SK-N-SH (cell line): ENCODE results near the gene STYXL2. TPM values are rescaled to one million over a fixed set of nuclear protein-coding genes. Genes with fewer than 3 reads are reported as not detected.

Experiments
- CTCF ChIA-PET: fragments of 300-600, 350-600 bp; formaldehyde crosslinking; extraction: SDS; loops from one replicate; lab custom pipeline; 2021; lab: Yijun Ruan, JAX
- POLR2A ChIA-PET: fragments of 350-600 bp; sonication (Branson Sonifier 250); formaldehyde crosslinking; extraction: SDS; loops from one replicate; lab custom pipeline; 2020; ENCODE audit warnings: antibody characterized with exemption, inconsistent platforms; lab: Yijun Ruan, JAX
- DNase-seq: peaks from one replicate; pipeline ENCODE4 v3.0.0; 2012
- H2AFZ ChIP-seq: fragments of 200-600 bp; sonication (generic); 2 replicates; pipeline ENCODE4 v1.8.1; 2016; ENCODE audit warnings: antibody characterized with exemption, mild to moderate bottlenecking, low read depth
- H3F3A ChIP-seq: fragments of 200-600 bp; sonication (generic); replicated peaks from 2 replicates; pipeline ENCODE3; 2016; ENCODE audit warnings: antibody characterized with exemption, mild to moderate bottlenecking; ENCODE audit not compliant: insufficient read depth
- H3K27ac ChIP-seq, 2 experiments: fragments of 200-500 bp in 1 of 2; fragments of 200-600 bp in 1 of 2; sonication (Bioruptor generic) in 1 of 2; sonication (generic), shearing (Covaris generic) in 1 of 2; 2 replicates each; pipeline versions ENCODE4 v1.5.1 to v1.6.1; 2014 to 2016; ENCODE audit warnings: low read depth in 2 of 2, inconsistent platforms in 1 of 2, low read length in 1 of 2, mild to moderate bottlenecking in 1 of 2, mixed read lengths in 1 of 2
- H3K27me3 ChIP-seq: fragments of 200-600 bp; sonication (generic), shearing (Covaris generic); 2 replicates; pipeline ENCODE4 v1.6.1; 2016; ENCODE audit warnings: mixed run types; ENCODE audit not compliant: insufficient read depth
- H3K36me3 ChIP-seq, 2 experiments: fragments of 200-500 bp in 1 of 2; fragments of 200-600 bp in 1 of 2; sonication (Bioruptor generic) in 1 of 2; sonication (generic) in 1 of 2; replicated peaks in 1 of 2; 2 replicates each; pipeline versions ENCODE3 to v1.5.1; 2014 to 2016; ENCODE audit warnings: low read length in 1 of 2, mild to moderate bottlenecking in 1 of 2; ENCODE audit not compliant: insufficient read depth in 2 of 2, control insufficient read depth in 1 of 2
- H3K4me1 ChIP-seq, 2 experiments: fragments of 200-500 bp in 1 of 2; fragments of 200-600 bp in 1 of 2; sonication (Bioruptor generic) in 1 of 2; sonication (generic), shearing (Covaris generic) in 1 of 2; 2 replicates each; pipeline versions ENCODE4 v1.5.1 to v1.6.1; 2014 to 2016; ENCODE audit warnings: low read depth in 1 of 2, low read length in 1 of 2, mixed run types in 1 of 2; ENCODE audit not compliant: insufficient read depth in 2 of 2, control insufficient read depth in 1 of 2
- H3K4me2 ChIP-seq: fragments of 200-600 bp; sonication (generic), shearing (Covaris generic); 2 replicates; pipeline ENCODE4 v1.6.1; 2017; ENCODE audit warnings: mixed run types
- H3K4me3 ChIP-seq, 2 experiments: fragments of 200-500 bp in 1 of 2; fragments of 200-600 bp in 1 of 2; sonication (Bioruptor generic) in 1 of 2; sonication (generic), shearing (Covaris generic) in 1 of 2; 2 replicates each; pipeline versions ENCODE4 v1.5.1 to v1.8.1; 2014 to 2016; ENCODE audit warnings: low read depth in 2 of 2, inconsistent platforms in 1 of 2, low read length in 1 of 2, mild to moderate bottlenecking in 1 of 2, mixed read lengths in 1 of 2, moderate library complexity in 1 of 2
- H3K79me2 ChIP-seq: fragments of 200-600 bp; sonication (generic); 2 replicates; pipeline ENCODE4 v1.8.1; 2017; ENCODE audit warnings: mild to moderate bottlenecking; ENCODE audit not compliant: insufficient read depth
- H3K9ac ChIP-seq: fragments of 200-600 bp; sonication (generic); 2 replicates; pipeline ENCODE4 v1.6.1; 2017; ENCODE audit warnings: mixed run types
- H3K9me2 ChIP-seq: fragments of 200-600 bp; sonication (generic); 2 replicates; pipeline ENCODE4 v1.6.1; 2017; ENCODE audit warnings: mixed run types
- H3K9me3 ChIP-seq: fragments of 200-600 bp; sonication (generic); 2 replicates; pipeline ENCODE4 v1.6.1; 2017; ENCODE audit warnings: mixed run types, mild to moderate bottlenecking, moderate library complexity
- H4K20me1 ChIP-seq: fragments of 200-600 bp; sonication (generic); 2 replicates; pipeline ENCODE4 v1.6.1; 2017; ENCODE audit warnings: mild to moderate bottlenecking, mixed run types; ENCODE audit not compliant: insufficient read depth
- CHD2 ChIP-seq: fragments of 150-350 bp; IDR thresholded peaks from 2 replicates; pipeline ENCODE4 v1.6.1; 2018; ENCODE audit warnings: low read length; ENCODE audit not compliant: partially characterized antibody
- ELF1 ChIP-seq: IDR thresholded peaks from 2 replicates; pipeline ENCODE4 v1.4.0; 2012
- EP300 ChIP-seq, 2 experiments: IDR thresholded peaks; 2 replicates each; pipeline versions ENCODE4 v1.4.0 to v1.6.1; 2012; ENCODE audit warnings: borderline replicate concordance in 1 of 2, low read depth in 1 of 2, low read length in 1 of 2
- EZH2phosphoT487 ChIP-seq: fragments of 200-600 bp; sonication (generic); IDR thresholded peaks from 2 replicates; pipeline ENCODE4 v1.6.1; 2017; ENCODE audit warnings: low read depth, mixed run types, mild to moderate bottlenecking, antibody characterized with exemption, moderate library complexity, borderline replicate concordance
- FOXJ3 ChIP-seq: sonication (generic); formaldehyde crosslinking; IDR thresholded peaks from 2 replicates; pipeline ENCODE4 v1.5.1; 2020; ENCODE audit warnings: mild to moderate bottlenecking, missing genetic modification reagents
- JUND ChIP-seq: IDR thresholded peaks from 2 replicates; pipeline ENCODE4 v1.4.0; 2012
- MEF2A ChIP-seq: IDR thresholded peaks from 2 replicates; pipeline ENCODE4 v1.4.0; 2012; ENCODE audit warnings: low read depth, borderline replicate concordance
- RCOR1 ChIP-seq: fragments of 150-350 bp; IDR thresholded peaks from 2 replicates; pipeline ENCODE4 v1.6.1; 2017; ENCODE audit warnings: antibody characterized with exemption, low read length
- RFX5 ChIP-seq: IDR thresholded peaks from 2 replicates; pipeline ENCODE4 v1.6.1; 2012; ENCODE audit warnings: mild to moderate bottlenecking, improper control_type of control experiment, low read length
- RXRA ChIP-seq: IDR thresholded peaks from 2 replicates; pipeline ENCODE4 v1.4.0; 2012; ENCODE audit warnings: low read depth, mild to moderate bottlenecking, borderline replicate concordance
- SIN3A ChIP-seq: IDR thresholded peaks from 2 replicates; pipeline ENCODE4 v1.6.1; 2012; ENCODE audit warnings: low read depth, mild to moderate bottlenecking, low read length, moderate library complexity, borderline replicate concordance
- TAF1 ChIP-seq: IDR thresholded peaks from 2 replicates; pipeline ENCODE4 v1.6.1; 2012; ENCODE audit warnings: low read depth, mild to moderate bottlenecking, low read length, moderate library complexity, borderline replicate concordance
- TCF12 ChIP-seq: IDR thresholded peaks from 2 replicates; pipeline ENCODE4 v1.4.0; 2012
- YY1 ChIP-seq: IDR thresholded peaks from 2 replicates; pipeline ENCODE4 v1.4.0; 2012; ENCODE audit warnings: low read depth, mild to moderate bottlenecking
- WGBS: methylation state at CpG from one replicate; pipeline ENCODE4 v1.1.6; 2017; ENCODE audit warnings: low lambda C conversion rate; 5-methylcytosine and 5-hydroxymethylcytosine counted together
- polyA plus RNA-seq, 3 experiments: library from polyadenylated mRNA; depleted of rRNA; stranded (reverse); fragments of >200 nt; gene quantifications; 2 replicates each; pipeline ENCODE4 v1.2.3, GENCODE V29; 2012
- TF ChIP-seq, protein P1 (sequence below): IDR thresholded peaks from 2 replicates; pipeline ENCODE4 v1.6.1; 2012; ENCODE audit warnings: mild to moderate bottlenecking, low read depth, low read length, moderate library complexity
- TF ChIP-seq, protein P2 (sequence below): fragments of 200-600 bp; sonication (generic); IDR thresholded peaks from 2 replicates; pipeline ENCODE4 v1.6.1; 2017; ENCODE audit warnings: antibody characterized with exemption, mild to moderate bottlenecking, moderate library complexity
- TF ChIP-seq, protein P3 (sequence below): IDR thresholded peaks from 2 replicates; pipeline ENCODE4 v1.4.0; 2012; ENCODE audit warnings: low read depth
- TF ChIP-seq, protein P4 (sequence below): IDR thresholded peaks from 2 replicates; pipeline ENCODE4 v1.4.0; 2012; ENCODE audit warnings: low read depth, borderline replicate concordance
- TF ChIP-seq, protein P5 (sequence below): IDR thresholded peaks from 2 replicates; pipeline ENCODE4; 2012

The STYXL2 gene
- polyA plus RNA-seq, 1 of the 3 experiments (the other 2 are of a cell fraction): not detected

DNA sequence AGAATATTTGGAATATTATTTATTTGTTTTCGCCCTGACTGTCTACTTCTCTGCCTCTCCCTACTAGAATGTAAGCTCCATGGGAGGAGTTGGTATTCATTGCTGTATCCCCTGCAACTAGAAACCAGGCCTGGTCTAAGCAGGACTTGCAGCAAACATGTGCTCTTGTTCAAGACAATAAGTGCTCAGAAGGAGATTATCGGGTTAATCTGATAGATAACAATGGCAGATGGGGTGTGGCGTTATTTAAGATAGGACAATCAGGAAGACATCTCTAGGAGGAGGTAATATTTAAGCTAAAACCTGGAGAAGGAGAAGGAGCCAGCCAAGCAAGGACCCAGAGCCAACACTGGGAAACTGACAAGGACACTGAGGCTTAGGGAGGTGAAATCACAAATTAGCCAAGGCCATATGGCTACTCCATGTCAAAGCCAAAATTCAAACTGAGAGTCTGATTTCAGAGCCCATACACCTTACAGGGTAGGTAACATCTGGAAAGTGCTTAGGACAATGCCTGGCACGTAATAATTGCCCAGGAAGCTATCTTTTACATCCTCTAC lies 41.5 kb downstream of the STYXL2 start (continued):
- TF ChIP-seq, protein P1, sequence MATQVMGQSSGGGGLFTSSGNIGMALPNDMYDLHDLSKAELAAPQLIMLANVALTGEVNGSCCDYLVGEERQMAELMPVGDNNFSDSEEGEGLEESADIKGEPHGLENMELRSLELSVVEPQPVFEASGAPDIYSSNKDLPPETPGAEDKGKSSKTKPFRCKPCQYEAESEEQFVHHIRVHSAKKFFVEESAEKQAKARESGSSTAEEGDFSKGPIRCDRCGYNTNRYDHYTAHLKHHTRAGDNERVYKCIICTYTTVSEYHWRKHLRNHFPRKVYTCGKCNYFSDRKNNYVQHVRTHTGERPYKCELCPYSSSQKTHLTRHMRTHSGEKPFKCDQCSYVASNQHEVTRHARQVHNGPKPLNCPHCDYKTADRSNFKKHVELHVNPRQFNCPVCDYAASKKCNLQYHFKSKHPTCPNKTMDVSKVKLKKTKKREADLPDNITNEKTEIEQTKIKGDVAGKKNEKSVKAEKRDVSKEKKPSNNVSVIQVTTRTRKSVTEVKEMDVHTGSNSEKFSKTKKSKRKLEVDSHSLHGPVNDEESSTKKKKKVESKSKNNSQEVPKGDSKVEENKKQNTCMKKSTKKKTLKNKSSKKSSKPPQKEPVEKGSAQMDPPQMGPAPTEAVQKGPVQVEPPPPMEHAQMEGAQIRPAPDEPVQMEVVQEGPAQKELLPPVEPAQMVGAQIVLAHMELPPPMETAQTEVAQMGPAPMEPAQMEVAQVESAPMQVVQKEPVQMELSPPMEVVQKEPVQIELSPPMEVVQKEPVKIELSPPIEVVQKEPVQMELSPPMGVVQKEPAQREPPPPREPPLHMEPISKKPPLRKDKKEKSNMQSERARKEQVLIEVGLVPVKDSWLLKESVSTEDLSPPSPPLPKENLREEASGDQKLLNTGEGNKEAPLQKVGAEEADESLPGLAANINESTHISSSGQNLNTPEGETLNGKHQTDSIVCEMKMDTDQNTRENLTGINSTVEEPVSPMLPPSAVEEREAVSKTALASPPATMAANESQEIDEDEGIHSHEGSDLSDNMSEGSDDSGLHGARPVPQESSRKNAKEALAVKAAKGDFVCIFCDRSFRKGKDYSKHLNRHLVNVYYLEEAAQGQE: no peak
- TF ChIP-seq TAF1 (no peak), EP300 (IDR thresholded peaks at IDR 0.05; ENCODE audit: borderline replicate concordance in 1 of 2, low read depth in 1 of 2, low read length in 1 of 2) (no peak)

DNA sequence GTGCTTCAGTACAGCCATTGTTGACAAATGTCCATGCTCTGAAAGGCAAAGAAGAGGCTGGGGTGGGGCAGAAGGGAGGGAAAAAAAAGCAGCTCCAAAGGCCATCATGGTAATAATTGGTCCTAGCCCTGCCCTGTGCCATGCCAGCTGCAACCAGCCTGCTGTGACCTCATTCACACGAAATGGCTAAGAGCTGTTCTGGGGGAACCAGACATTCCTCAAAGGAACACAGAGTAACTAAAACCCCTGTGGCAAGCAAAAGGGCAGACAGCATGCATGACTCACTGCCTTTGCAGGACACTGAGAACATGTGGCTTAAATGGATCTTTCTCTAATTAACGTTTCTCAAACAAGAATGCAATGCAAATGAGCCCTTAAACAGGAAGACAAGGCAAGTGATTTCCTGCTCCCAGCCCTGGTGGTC lies 42.3 kb downstream of the STYXL2 start:
- Histone ChIP-seq H2AFZ (no peak overlapping the region), H3K9me3 (no peaks in the 10 kb centered on the region), H3K27me3 (no peaks in the 10 kb centered on the region; the same call in 1 of the 2 replicates), H3K27ac (no peak overlapping the region), H3K36me3 (no peaks in the 10 kb centered on the region), H3K9me2 (no peaks in the 10 kb centered on the region), H3F3A (no peaks in the 10 kb centered on the region), H3K79me2 (no peaks in the 10 kb centered on the region), H3K4me3 (no peak overlapping the region), H3K9ac (no peak overlapping the region), H4K20me1 (no peaks in the 10 kb centered on the region), H3K4me2 (no peak overlapping the region), H3K4me1 (peaks cover 0 to 5% of the 10 kb centered on the region in 2 experiments; a peak in 1 of 4 replicates)
- no peak for DNase-seq
- TF ChIP-seq TCF12 (no peak), ELF1 (no peak)
- 0% methylated on average over 2 of the region's 2 CpGs for WGBS
- CTCF ChIA-PET: interaction anchor here (1.4 kb wide), 1 partner anchor 226 kb away, joined by 3 read pairs; no protein-coding TSS in a partner anchor
- POLR2A ChIA-PET: no interaction called here

DNA sequence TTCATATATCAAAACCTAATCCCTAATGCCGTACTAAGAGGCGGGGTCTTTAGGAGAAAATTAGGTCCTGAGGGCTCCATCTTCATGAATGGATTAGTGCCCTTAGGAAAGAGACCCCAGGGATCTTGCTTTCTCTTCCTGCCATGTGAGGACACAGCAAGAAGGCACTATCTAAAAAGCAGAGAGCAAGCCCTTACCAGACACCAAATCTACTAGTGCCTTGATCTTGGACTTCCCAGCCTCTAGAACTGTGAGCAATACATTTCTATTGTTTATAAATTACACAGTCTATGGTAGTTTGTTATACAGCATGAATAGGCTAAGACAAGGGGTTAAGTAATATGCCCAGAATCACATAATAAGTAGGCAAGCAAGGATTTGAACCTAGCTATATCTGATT lies 42.9 kb downstream of the STYXL2 start:
- no peaks in the 10 kb centered on the region for H3K9me3 ChIP-seq
- no peak overlapping the region for H3K9ac ChIP-seq
- POLR2A ChIA-PET: no interaction called here
- CTCF ChIA-PET: interaction anchor here (1.4 to 1.9 kb wide), 2 partner anchors 78 to 226 kb away, joined by 3 to 5 read pairs; no protein-coding TSS in a partner anchor
- H3K4me1 ChIP-seq: peaks cover 0 to 5% of the 10 kb centered on the region in 2 experiments; a peak in 1 of 4 replicates
- DNase-seq: no peak
- no peaks in the 10 kb centered on the region; the same call in 1 of the 2 replicates for H3K27me3 ChIP-seq
- no peaks in the 10 kb centered on the region for H3K36me3 ChIP-seq
- no peak overlapping the region for H3K4me3 ChIP-seq
- H3K9me2 ChIP-seq: no peaks in the 10 kb centered on the region
- H3K27ac ChIP-seq: no peak overlapping the region
- no peaks in the 10 kb centered on the region for H3F3A ChIP-seq
- H3K4me2 ChIP-seq: no peak overlapping the region
- H4K20me1 ChIP-seq: no peaks in the 10 kb centered on the region
- WGBS: 71% methylated on average over 2 of the region's 2 CpGs
- no peak overlapping the region for H2AFZ ChIP-seq
- no peaks in the 10 kb centered on the region for H3K79me2 ChIP-seq
- TF ChIP-seq, protein P2, sequence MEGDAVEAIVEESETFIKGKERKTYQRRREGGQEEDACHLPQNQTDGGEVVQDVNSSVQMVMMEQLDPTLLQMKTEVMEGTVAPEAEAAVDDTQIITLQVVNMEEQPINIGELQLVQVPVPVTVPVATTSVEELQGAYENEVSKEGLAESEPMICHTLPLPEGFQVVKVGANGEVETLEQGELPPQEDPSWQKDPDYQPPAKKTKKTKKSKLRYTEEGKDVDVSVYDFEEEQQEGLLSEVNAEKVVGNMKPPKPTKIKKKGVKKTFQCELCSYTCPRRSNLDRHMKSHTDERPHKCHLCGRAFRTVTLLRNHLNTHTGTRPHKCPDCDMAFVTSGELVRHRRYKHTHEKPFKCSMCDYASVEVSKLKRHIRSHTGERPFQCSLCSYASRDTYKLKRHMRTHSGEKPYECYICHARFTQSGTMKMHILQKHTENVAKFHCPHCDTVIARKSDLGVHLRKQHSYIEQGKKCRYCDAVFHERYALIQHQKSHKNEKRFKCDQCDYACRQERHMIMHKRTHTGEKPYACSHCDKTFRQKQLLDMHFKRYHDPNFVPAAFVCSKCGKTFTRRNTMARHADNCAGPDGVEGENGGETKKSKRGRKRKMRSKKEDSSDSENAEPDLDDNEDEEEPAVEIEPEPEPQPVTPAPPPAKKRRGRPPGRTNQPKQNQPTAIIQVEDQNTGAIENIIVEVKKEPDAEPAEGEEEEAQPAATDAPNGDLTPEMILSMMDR: no peak
- TF ChIP-seq CHD2 (no peak), SIN3A (no peak), RXRA (no peak), RFX5 (no peak), FOXJ3 (CRISPR knock-in tag) (no peak), JUND (no peak), MEF2A (no peak), YY1 (no peak), RCOR1 (no peak), EZH2phosphoT487 (no peak)
- TF ChIP-seq, protein P3, sequence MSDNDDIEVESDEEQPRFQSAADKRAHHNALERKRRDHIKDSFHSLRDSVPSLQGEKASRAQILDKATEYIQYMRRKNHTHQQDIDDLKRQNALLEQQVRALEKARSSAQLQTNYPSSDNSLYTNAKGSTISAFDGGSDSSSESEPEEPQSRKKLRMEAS: no peak
- TF ChIP-seq, protein P4, sequence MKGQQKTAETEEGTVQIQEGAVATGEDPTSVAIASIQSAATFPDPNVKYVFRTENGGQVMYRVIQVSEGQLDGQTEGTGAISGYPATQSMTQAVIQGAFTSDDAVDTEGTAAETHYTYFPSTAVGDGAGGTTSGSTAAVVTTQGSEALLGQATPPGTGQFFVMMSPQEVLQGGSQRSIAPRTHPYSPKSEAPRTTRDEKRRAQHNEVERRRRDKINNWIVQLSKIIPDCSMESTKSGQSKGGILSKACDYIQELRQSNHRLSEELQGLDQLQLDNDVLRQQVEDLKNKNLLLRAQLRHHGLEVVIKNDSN: no peak
- TF ChIP-seq, protein P5, sequence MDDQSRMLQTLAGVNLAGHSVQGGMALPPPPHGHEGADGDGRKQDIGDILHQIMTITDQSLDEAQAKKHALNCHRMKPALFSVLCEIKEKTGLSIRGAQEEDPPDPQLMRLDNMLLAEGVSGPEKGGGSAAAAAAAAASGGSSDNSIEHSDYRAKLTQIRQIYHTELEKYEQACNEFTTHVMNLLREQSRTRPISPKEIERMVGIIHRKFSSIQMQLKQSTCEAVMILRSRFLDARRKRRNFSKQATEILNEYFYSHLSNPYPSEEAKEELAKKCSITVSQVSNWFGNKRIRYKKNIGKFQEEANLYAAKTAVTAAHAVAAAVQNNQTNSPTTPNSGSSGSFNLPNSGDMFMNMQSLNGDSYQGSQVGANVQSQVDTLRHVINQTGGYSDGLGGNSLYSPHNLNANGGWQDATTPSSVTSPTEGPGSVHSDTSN: no peak
